ENCODE measurements around the gene CFAP410.
"Not testable (repeated sequence)": the region's sequence is repeated elsewhere in the genome, so short reads cannot be mapped to it uniquely, and the experiment has no call there.

- TF ChIP-seq CTCF (IDR thresholded peaks at IDR 0.05; ENCODE audit: low read depth, low read length); POLR2A (IDR thresholded peaks at IDR 0.05; ENCODE audit: extremely low read depth, insufficient read length); MYC (IDR thresholded peaks at IDR 0.05; ENCODE audit: low read depth, low read length): not testable (repeated sequence)
- TF ChIP-seq, protein P1, sequence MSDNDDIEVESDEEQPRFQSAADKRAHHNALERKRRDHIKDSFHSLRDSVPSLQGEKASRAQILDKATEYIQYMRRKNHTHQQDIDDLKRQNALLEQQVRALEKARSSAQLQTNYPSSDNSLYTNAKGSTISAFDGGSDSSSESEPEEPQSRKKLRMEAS (IDR thresholded peaks at IDR 0.05; ENCODE audit: low read depth, low read length): not testable (repeated sequence)
Observed at GRCh38 chr21:44342981-44343380, 3.8 kb upstream of the CFAP410 start.
